Left lung (tissue), 10 donors: ENCODE measurements around the gene C1orf159. TPM values are rescaled to one million over a fixed set of nuclear protein-coding genes. Genes with fewer than 3 reads are reported as not detected.

Experiments
- ATAC-seq: fragments of 200-7000 bp; cut with Tn5 transposase; one replicate; pipeline ENCODE4 v1.9.1; 2020; ENCODE audit warnings: moderate library complexity
- DNase-seq, 4 donors: peaks; one replicate each; pipeline ENCODE4 v3.0.0-alpha.2; 2013 to 2020
- H3K27ac ChIP-seq, 2 donors: fragments of 200-600 bp; sonication (generic) in 1 of 2; one replicate each; pipeline versions ENCODE4 v1.5.0 to v1.8.0; 2020 to 2021
- H3K27me3 ChIP-seq, 2 donors: fragments of 200-600 bp; sonication (generic) in 1 of 2; one replicate each; pipeline versions ENCODE4 v1.5.0 to v1.8.0; 2020 to 2021
- H3K36me3 ChIP-seq, 2 donors: fragments of 200-600 bp; sonication (generic) in 1 of 2; one replicate each; pipeline versions ENCODE4 v1.5.0 to v1.8.0; 2020 to 2021
- H3K4me1 ChIP-seq, 2 donors: fragments of 200-600 bp; one replicate each; pipeline ENCODE4 v1.8.0; 2021
- H3K4me3 ChIP-seq, 2 donors: fragments of 200-600 bp; sonication (generic) in 1 of 2; one replicate each; pipeline versions ENCODE4 v1.5.0 to v1.8.0; 2020 to 2021; ENCODE audit warnings: mild to moderate bottlenecking in 1 of 2
- H3K9me3 ChIP-seq, 2 donors: fragments of 200-600 bp; sonication (generic) in 1 of 2; one replicate each; pipeline versions ENCODE4 v1.5.0 to v1.8.0; 2020 to 2021
- CTCF ChIP-seq, 2 donors: fragments of 200-600 bp; sonication (generic) in 1 of 2; IDR thresholded peaks; one replicate each; pipeline versions ENCODE4 v1.5.0 to v1.8.0; 2021; ENCODE audit warnings: antibody characterized with exemption in 2 of 2
- intact Hi-C, 2 donors: fragments of 100-400 bp; cut with DNase I; formaldehyde crosslinking; loops; one replicate each; pipeline versions ENCODE4 v1.11.2 to v1.14.2; 2022
- polyA plus RNA-seq, 6 donors: library from polyadenylated mRNA; unstranded; fragments of 120-200 nt; gene quantifications; one replicate each; pipeline ENCODE4 v1.2.1, GENCODE V29; 2013; ENCODE audit not compliant: insufficient read length in 6 of 6
- total RNA-seq, 2 donors: library from RNA; stranded (reverse); fragmentation: NEBNext Ultra II Directional; extraction: Animal tissue kit (Norgen Biotek cat#: 25700); gene quantifications; one replicate each; pipeline ENCODE4 v1.2.1, GENCODE V29; 2021
- donor health status: DM: no; HTN: yes; CAD: no.
- donor health status: DM: no; HTN: no; CAD: no.

The C1orf159 gene
- total and polyA plus RNA-seq, 8 donors, result 7.7 to 16.0 (median 10.1) TPM

- ATAC-seq (no peak), DNase-seq (peak in 1 of 4 donors; percentile 22)
- H3K27me3 ChIP-seq, result peaks cover 0 to 28% of the 10 kb centered on the region in 2 donors
- H3K4me3 ChIP-seq, result no peak overlapping the region
- H3K36me3 ChIP-seq, result peaks cover 0 to 7% of the 10 kb centered on the region in 2 donors
- TF ChIP-seq CTCF (IDR thresholded peaks at IDR 0.05), result no peak
- peaks cover 0 to 10% of the 10 kb centered on the region in 2 donors for H3K9me3 ChIP-seq
- H3K27ac ChIP-seq, result no peak overlapping the region
- H3K4me1 ChIP-seq, result peaks cover 4 to 13% of the 10 kb centered on the region in 2 donors
- intact Hi-C loops, result no loop called here
Observed at GRCh38 chr1:1114431-1114830, 1.5 kb downstream of the C1orf159 start.

DNA sequence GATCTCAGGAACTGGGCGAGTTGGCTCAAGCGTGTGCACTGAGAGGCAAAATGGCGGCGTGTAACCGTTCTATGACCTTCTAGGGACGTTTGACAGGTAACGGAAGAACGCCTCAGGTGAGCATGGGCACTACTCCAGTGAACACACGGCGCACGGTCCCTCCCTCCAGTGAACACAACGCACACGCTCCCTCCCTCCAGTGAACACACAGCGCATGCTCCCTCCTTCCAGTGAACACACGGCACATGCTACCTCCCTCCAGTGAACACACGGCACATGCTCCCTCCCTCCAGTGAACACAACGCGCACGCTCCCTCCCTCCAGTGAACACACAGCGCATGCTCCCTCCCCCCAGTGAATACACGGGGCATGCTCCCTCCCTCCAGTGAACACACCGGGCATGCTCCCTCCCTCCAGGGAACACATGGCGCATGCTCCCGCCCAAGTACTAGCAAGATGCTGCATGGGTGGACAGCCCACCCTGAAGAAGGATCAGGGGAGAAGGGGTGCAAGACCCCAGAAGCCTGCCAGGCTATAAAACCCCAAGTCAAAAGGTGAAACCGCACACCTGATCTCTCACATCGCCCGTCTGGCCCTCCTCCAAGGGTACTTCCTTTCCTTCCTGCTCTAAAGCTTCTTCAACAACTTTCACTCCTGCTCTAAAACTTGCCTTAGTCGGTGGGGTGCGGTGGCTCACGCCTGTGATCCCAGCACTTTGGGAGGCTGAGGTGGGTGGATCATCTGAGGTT, 3.5 kb downstream of the C1orf159 start:
- Histone ChIP-seq H3K4me1 (peaks cover 4 to 13% of the 10 kb centered on the region in 2 donors), H3K36me3 (peaks cover 0 to 7% of the 10 kb centered on the region in 2 donors), H3K4me3 (no peak overlapping the region), H3K27me3 (peaks cover 0 to 8% of the 10 kb centered on the region in 2 donors), H3K9me3 (peaks cover 0 to 12% of the 10 kb centered on the region in 2 donors), H3K27ac (no peak overlapping the region)
- DNase-seq, result peak in 2 of 4 donors; percentile 18 to 34
- ATAC-seq, result no peak
- TF ChIP-seq CTCF (IDR thresholded peaks at IDR 0.05), result no peak
- intact Hi-C loops, result no loop called here

- Histone ChIP-seq H3K4me3 (no peak overlapping the region), H3K27me3 (peaks cover 0 to 4% of the 10 kb centered on the region in 2 donors), H3K4me1 (peaks cover 4 to 10% of the 10 kb centered on the region in 2 donors), H3K36me3 (peaks cover 0 to 7% of the 10 kb centered on the region in 2 donors), H3K27ac (no peak overlapping the region), H3K9me3 (peaks cover 0 to 14% of the 10 kb centered on the region in 2 donors)
- intact Hi-C loops, result no loop called here
- no peak for TF ChIP-seq CTCF (IDR thresholded peaks at IDR 0.05)
- ATAC-seq, result no peak
- peak in 2 of 4 donors; percentile 14 to 58 for DNase-seq
Observed at GRCh38 chr1:1111516-1112236, 4.2 kb downstream of the C1orf159 start.

GRCh38 chr1:1110561-1110971, 5.3 kb downstream of the C1orf159 start:
- TF ChIP-seq CTCF (IDR thresholded peaks at IDR 0.05), result no peak
- H3K27ac ChIP-seq, result no peak overlapping the region
- DNase-seq, result peak in 1 of 4 donors; percentile 54
- peaks cover 0 to 7% of the 10 kb centered on the region in 2 donors for H3K36me3 ChIP-seq
- no peak overlapping the region for H3K4me3 ChIP-seq
- ATAC-seq, result no peak
- peaks cover 0 to 14% of the 10 kb centered on the region in 2 donors for H3K9me3 ChIP-seq
- peaks cover 4 to 8% of the 10 kb centered on the region in 2 donors for H3K4me1 ChIP-seq
- no peaks in the 10 kb centered on the region for H3K27me3 ChIP-seq
- intact Hi-C loops, result no loop called here

DNA sequence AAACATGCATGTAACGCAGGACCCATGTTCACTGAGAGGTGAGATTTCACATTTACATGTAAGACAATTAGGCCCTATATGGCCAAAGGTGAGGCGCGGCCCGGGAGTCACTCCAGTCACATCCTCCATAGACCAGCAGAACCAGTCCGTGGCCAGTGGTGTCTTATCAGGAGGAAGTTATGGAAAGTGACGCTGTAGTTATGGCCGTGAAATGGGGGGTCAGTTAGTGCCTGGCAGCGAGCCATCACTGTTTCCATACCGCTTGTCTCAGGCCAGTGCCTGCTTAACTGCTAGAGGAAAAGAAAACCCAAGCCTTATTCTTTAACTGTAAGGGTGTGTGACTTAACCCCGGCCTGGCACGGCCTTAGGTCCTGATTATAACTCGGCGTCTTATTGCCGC, 6.1 kb downstream of the C1orf159 start:
- H3K4me3 ChIP-seq, result no peak overlapping the region
- ATAC-seq (no peak), DNase-seq (peak in 1 of 4 donors; percentile 45)
- peaks cover 0 to 7% of the 10 kb centered on the region in 2 donors for H3K36me3 ChIP-seq
- intact Hi-C loops, result no loop called here
- no peak for TF ChIP-seq CTCF (IDR thresholded peaks at IDR 0.05)
- H3K4me1 ChIP-seq, result peaks cover 0 to 3% of the 10 kb centered on the region in 2 donors
- no peak overlapping the region for H3K27ac ChIP-seq
- no peaks in the 10 kb centered on the region for H3K27me3 ChIP-seq
- H3K9me3 ChIP-seq, result peaks cover 0 to 14% of the 10 kb centered on the region in 2 donors
